GM13977 (cell line): Measurements from ENCODE around the gene OAF.

ENCODE experiments used
- DNase-seq: peaks from one replicate; pipeline ENCODE4 v3.0.0; 2012; ENCODE audit warnings: low spot score
- in situ Hi-C: fragments of 300-500 bp; cut with MboI; formaldehyde crosslinking; loops from one replicate; pipeline ENCODE4 v1.12.0; 2022; ENCODE audit warnings: low sequenced_read_pairs, low pct_unique_long_range_greater_than_20kb, mixed read lengths, inconsistent platforms; ENCODE audit not compliant: unreplicated experiment
- TF ChIP-seq, protein P1 (sequence below): IDR thresholded peaks from 2 replicates; pipeline ENCODE4 v1.5.1; 2012; ENCODE audit warnings: mild to moderate bottlenecking, control low read depth; ENCODE audit not compliant: insufficient read depth; ENCODE audit errors: extremely low read depth, missing control alignments

OAF gene

DNA sequence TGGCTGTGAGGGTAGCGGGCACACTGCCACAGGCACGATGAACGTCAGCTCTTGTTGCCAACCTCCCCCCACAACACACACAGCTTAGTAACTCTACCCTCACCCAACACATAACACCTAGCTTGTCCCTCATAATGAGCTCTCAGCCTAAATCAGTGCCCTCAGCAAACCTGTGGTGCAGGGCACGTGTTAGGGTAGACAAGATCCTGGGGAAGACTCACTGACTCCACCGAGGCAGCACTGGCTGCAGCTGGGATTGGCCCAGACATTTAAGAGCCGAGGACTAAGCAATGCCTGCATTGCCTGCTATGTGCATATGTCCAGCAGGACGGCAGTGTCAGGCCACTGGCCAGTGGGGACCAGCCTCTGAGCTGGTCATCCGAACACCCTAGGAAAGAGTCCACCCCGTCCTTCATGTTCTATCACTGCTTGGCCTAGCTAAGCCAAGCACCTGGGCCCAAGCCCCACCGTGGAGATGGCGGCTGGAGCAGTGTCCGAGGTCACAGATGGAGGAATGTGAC lies 40.0 kb upstream of the OAF start:
- TF ChIP-seq, protein P1, sequence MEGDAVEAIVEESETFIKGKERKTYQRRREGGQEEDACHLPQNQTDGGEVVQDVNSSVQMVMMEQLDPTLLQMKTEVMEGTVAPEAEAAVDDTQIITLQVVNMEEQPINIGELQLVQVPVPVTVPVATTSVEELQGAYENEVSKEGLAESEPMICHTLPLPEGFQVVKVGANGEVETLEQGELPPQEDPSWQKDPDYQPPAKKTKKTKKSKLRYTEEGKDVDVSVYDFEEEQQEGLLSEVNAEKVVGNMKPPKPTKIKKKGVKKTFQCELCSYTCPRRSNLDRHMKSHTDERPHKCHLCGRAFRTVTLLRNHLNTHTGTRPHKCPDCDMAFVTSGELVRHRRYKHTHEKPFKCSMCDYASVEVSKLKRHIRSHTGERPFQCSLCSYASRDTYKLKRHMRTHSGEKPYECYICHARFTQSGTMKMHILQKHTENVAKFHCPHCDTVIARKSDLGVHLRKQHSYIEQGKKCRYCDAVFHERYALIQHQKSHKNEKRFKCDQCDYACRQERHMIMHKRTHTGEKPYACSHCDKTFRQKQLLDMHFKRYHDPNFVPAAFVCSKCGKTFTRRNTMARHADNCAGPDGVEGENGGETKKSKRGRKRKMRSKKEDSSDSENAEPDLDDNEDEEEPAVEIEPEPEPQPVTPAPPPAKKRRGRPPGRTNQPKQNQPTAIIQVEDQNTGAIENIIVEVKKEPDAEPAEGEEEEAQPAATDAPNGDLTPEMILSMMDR = no peak
- peak; percentile 6 for DNase-seq
- in situ Hi-C loops = loop anchor here (10.0 kb wide), 1 partner anchor 54 kb away; no protein-coding TSS in a partner anchor

- TF ChIP-seq, protein P1 = peak; percentile 80
- DNase-seq = peak; percentile 81
- in situ Hi-C loops = loop anchor here (10.0 kb wide), 1 partner anchor 53 kb away; no protein-coding TSS in a partner anchor
Measured at GRCh38 chr11:120172054-120172911, 38.5 kb upstream of the OAF start.

DNA sequence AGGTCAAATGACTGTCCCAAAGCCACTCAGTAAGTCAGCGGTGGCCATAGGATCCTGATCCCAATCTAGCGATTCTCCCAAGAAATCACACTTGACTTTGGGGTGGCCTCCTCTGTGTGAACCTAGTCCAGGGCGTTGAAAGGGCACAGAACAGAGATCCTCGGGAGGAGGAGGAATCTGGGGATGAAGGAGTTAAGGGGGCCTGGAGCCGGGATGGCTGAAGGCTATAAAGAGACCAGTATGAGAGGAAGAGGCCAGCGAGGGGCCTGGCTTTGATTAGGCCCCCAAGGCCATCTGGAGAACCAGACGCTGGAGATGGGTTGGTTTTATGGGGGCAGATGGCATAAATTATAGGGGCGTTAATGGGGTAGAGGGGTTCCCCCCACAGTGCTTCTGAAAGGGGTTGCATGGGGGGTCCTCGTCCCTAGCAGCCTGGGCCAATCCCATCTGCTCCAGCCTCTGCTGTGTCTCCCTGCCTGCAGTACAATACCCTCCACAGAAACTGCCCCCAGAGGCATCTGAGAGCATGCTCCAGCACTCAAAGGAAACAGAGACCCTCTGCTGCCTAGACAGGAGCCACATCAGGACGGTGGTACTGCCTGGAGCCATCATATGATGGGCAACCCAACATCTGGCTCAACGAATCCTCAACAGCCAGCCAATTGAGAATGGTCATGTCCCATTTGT lies 37.7 kb upstream of the OAF start:
- in situ Hi-C loops = loop anchor here (10.0 kb wide), 1 partner anchor 52 kb away; no protein-coding TSS in a partner anchor
- TF ChIP-seq, protein P1 = no peak
- peak; percentile 2 for DNase-seq

DNA sequence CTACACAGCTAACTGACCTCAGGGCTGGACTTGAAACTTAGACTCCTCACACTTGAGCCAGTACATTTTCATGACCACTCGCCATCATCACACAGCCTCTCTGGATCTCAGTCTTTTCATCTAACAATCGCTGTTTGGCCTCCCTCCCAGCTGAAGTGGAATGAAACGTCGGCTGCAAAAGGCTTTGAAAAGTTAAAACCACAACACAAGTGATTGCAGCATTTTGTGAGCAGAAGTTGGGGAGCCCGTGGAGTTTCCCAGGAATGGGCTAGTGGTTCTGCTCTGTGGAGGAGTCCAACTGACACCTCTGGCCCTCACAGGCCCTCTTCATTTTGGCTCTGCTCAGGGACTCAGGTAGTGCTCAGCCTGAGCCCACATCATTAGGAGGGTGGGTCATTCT lies 37.0 kb upstream of the OAF start:
- TF ChIP-seq, protein P1 = no peak
- DNase-seq = no peak
- in situ Hi-C loops = loop anchor here (10.0 kb wide), 1 partner anchor 51 kb away; no protein-coding TSS in a partner anchor

- TF ChIP-seq, protein P1 = no peak
- no peak for DNase-seq
- in situ Hi-C loops = loop anchor here (10.0 kb wide), 1 partner anchor 50 kb away; no protein-coding TSS in a partner anchor
Measured at GRCh38 chr11:120174866-120175265, 36.0 kb upstream of the OAF start.

- in situ Hi-C loops = loop anchor here (10.0 kb wide), 1 partner anchor 46 kb away; no protein-coding TSS in a partner anchor
- DNase-seq = no peak
- TF ChIP-seq, protein P1 = no peak
Measured at GRCh38 chr11:120178561-120179056, 32.2 kb upstream of the OAF start.
